Measurements from ENCODE around the gene SLC16A14. TPM values are rescaled to one million over a fixed set of nuclear protein-coding genes. Genes with fewer than 3 reads are reported as not detected.

SLC16A14 gene
- total and polyA plus RNA-seq, 2 of the 8 experiments (the other 6 are each of a cell fraction or from before 2014, with no cell fraction given), result 2.1 to 3.0 TPM

DNA sequence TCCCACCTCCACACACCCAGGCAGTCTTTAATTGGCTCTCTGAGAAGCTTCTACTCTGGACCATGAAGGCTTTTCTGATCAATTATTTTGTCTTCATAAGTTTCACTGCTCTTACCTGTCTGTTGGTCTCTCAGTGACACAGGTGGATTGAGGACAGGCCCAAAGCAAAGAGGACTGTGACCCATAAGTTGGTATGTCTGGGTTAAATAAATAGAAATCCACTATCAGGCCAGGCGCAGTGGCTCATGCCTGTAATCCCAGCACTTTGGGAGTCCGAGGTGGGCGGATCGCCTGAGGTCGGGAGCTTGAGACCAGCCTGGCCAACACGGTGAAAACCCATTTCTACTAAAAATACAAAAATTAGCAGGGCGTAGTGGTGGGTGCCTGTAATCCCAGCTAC is 2.7 kb upstream of the SLC16A14 start:
- H4K8ac ChIP-seq (ENCODE audit: extremely low read depth, insufficient read depth, low read length), result no peak overlapping the region
- no peak overlapping the region for H3K9ac ChIP-seq (replicated peaks in 1 of 4; ENCODE audit: extremely low read depth in 1 of 4, low read depth in 3 of 4, low read length in 3 of 4)
- H3K18ac ChIP-seq (ENCODE audit: extremely low read depth, low read length), result no peak overlapping the region
- peaks cover 10 to 27% (median 20%) of the 10 kb centered on the region in 4 experiments for H3K27me3 ChIP-seq (replicated peaks in 1 of 4; ENCODE audit: control insufficient read depth in 3 of 4, extremely low read depth in 1 of 4, insufficient read depth in 3 of 4, low read length in 3 of 4)
- H3K79me1 ChIP-seq (ENCODE audit: low read depth, low read length), result no peaks in the 10 kb centered on the region
- no peak overlapping the region for H3K56ac ChIP-seq (replicated peaks; ENCODE audit: insufficient read length, low read depth, low read length)
- H3K4me1 ChIP-seq (replicated peaks in 1 of 4; ENCODE audit: control insufficient read depth in 3 of 4, insufficient read depth in 4 of 4, low read length in 3 of 4), result peaks cover 0 to 5% (median 3%) of the 10 kb centered on the region in 4 experiments; a peak in 3 of 7 replicates
- POLR2A ChIA-PET (ENCODE audit: partially characterized antibody), result no interaction called here
- no peak overlapping the region for H2BK20ac ChIP-seq (ENCODE audit: low read length)
- H3K4me2 ChIP-seq (ENCODE audit: insufficient read depth in 1 of 2, low read depth in 2 of 2, low read length in 2 of 2), result no peak overlapping the region
- H3K23ac ChIP-seq (ENCODE audit: insufficient read length), result no peak overlapping the region
- H3K79me2 ChIP-seq (ENCODE audit: control insufficient read depth in 1 of 2, insufficient read depth in 2 of 2, low read length in 2 of 2), result no peaks in the 10 kb centered on the region
- no peak overlapping the region for H3K14ac ChIP-seq (ENCODE audit: insufficient read length)
- H4K91ac ChIP-seq (replicated peaks; ENCODE audit: insufficient read length, low read length), result no peak overlapping the region
- no peak overlapping the region for H2BK5ac ChIP-seq (ENCODE audit: low read depth, low read length)
- 93% methylated on average over 7 of the region's 7 CpGs; no CpG with 5 or more reads in 1 of the 2 experiments for WGBS, 2 experiments (ENCODE audit: extremely low coverage in 1 of 2, insufficient coverage in 1 of 2, insufficient read length in 1 of 2, insufficient replicate concordance in 2 of 2, low coverage in 1 of 2, low lambda C conversion rate in 2 of 2, missing lambda C conversion rate in 1 of 2)
- H2BK12ac ChIP-seq (ENCODE audit: low read depth, low read length), result no peak overlapping the region
- H3K36me3 ChIP-seq (ENCODE audit: control insufficient read depth in 2 of 4, insufficient read depth in 4 of 4, low read length in 3 of 4), result no peaks in the 10 kb centered on the region
- no peak overlapping the region for H2AFZ ChIP-seq (ENCODE audit: low read length)
- H2AK5ac ChIP-seq (ENCODE audit: low read depth, low read length), result no peak overlapping the region
- H4K20me1 ChIP-seq (replicated peaks in 1 of 2; ENCODE audit: control insufficient read depth in 1 of 2, insufficient read depth in 2 of 2, low read length in 2 of 2), result no peaks in the 10 kb centered on the region
- H3K4me3 ChIP-seq (ENCODE audit: extremely low read depth in 1 of 4, insufficient read depth in 2 of 4, low read depth in 3 of 4, low read length in 4 of 4), result no peak overlapping the region
- H3K4ac ChIP-seq (replicated peaks; ENCODE audit: insufficient read length, low read depth, low read length), result no peak overlapping the region
- H3K23me2 ChIP-seq (ENCODE audit: low read depth, low read length), result peaks cover 6% of the 10 kb centered on the region; the same call in 1 of the 2 replicates
- H2BK15ac ChIP-seq (ENCODE audit: low read length), result no peak overlapping the region
- H4K5ac ChIP-seq (ENCODE audit: insufficient read length, low read depth, low read length), result no peak overlapping the region
- DNase-seq (ENCODE audit: low read depth in 1 of 2, low spot score in 2 of 2) (no peak), FAIRE-seq (no peak)
- no peaks in the 10 kb centered on the region for H3K9me3 ChIP-seq (ENCODE audit: insufficient read depth in 2 of 2, low read depth in 1 of 2, low read length in 1 of 2)
- CTCF ChIA-PET (ENCODE audit: partially characterized antibody), result no interaction called here
- no peak overlapping the region for H2BK120ac ChIP-seq (replicated peaks; ENCODE audit: low read depth, low read length)
- H3K27ac ChIP-seq (ENCODE audit: low read depth, low read length), result no peak overlapping the region
- TF ChIP-seq POLR2AphosphoS5 (IDR thresholded peaks at IDR 0.05; ENCODE audit: low read depth, low read length) (no peak), NANOG (IDR thresholded peaks at IDR 0.05; ENCODE audit: insufficient read depth, low read depth, low read length, poor library complexity, severe bottlenecking) (no peak), TCF12 (IDR thresholded peaks at IDR 0.05; ENCODE audit: low read depth, low read length) (no peak), SP2 (IDR thresholded peaks at IDR 0.05; ENCODE audit: low read length) (no peak), NRF1 (IDR thresholded peaks at IDR 0.05; ENCODE audit: low read depth, low read length) (no peak), TAF7 (optimal IDR thresholded peaks at IDR 0.05; ENCODE audit: borderline replicate concordance, low read depth, low read length) (no peak), CBX8 (IDR thresholded peaks at IDR 0.05; ENCODE audit: borderline replicate concordance, low read depth, low read length) (no peak), SAP30 (IDR thresholded peaks at IDR 0.05; ENCODE audit: insufficient read depth, insufficient replicate concordance, low read length) (no peak), POU5F1 (IDR thresholded peaks at IDR 0.05; ENCODE audit: low read depth, low read length) (no peak), KDM4A (IDR thresholded peaks at IDR 0.05; ENCODE audit: low read depth, low read length, severe bottlenecking) (no peak), JUN (IDR thresholded peaks at IDR 0.05; ENCODE audit: low read depth, low read length) (no peak), MAFK (IDR thresholded peaks at IDR 0.05; ENCODE audit: low read depth, low read length) (no peak), SIN3A (conservative IDR thresholded peaks at IDR 0.05 in 1 of 2, IDR thresholded peaks at IDR 0.05 in 1 of 2; ENCODE audit: low read depth in 1 of 2, low read length in 2 of 2) (no peak)
- TF ChIP-seq, protein P1, sequence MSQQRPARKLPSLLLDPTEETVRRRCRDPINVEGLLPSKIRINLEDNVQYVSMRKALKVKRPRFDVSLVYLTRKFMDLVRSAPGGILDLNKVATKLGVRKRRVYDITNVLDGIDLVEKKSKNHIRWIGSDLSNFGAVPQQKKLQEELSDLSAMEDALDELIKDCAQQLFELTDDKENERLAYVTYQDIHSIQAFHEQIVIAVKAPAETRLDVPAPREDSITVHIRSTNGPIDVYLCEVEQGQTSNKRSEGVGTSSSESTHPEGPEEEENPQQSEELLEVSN (IDR thresholded peaks at IDR 0.05), result no peak
